Medulla oblongata (tissue), 1 donor: ENCODE measurements around the gene LSG1.
"Not testable (repeated sequence)": the region's sequence is repeated elsewhere in the genome, so short reads cannot be mapped to it uniquely, and the experiment has no call there.

Experiments used
- DNase-seq: peaks from one replicate; pipeline ENCODE4 v3.0.0-alpha.2; 2015; ENCODE audit errors: extremely low spot score

The LSG1 gene

DNA sequence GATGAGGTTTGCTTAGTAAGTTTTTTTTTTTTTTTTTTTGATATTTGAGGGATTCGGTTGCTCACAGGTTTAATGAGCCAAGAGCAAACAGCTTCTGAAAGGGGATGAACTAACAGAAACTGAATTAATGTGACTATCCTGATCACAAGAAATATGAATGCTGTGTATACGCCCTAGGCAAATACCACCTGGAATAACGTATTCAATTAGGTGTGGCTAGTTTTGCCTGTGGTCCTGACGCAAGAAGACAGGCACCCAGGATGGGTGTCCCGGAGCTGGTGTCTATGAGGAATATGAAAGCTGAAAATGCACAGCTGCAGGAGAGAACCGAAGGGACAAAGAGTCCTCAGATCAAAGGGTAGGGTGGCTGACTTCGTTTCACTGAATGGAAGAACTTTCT, 14.6 kb downstream of the LSG1 start:
- no peak for DNase-seq

DNA sequence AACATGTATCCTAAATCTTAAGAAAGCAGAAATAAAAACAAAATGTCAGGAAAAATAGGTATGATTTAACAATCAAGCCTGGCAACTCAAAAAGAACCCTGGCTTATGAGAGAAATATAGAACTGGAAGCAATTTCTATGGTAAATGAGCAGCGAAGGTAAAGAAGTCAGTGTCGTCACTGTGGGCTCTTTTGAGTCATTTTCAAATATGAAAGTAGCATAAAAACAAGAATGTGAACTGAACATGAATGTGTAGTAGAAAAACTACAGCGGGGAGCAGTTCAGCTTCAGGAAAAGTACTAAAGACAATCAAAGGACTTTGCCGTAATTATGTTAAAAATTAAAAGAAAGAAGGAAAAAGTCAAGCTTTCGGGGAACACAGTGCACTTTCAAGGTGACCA, 17.5 kb downstream of the LSG1 start:
- DNase-seq, result no peak

DNA sequence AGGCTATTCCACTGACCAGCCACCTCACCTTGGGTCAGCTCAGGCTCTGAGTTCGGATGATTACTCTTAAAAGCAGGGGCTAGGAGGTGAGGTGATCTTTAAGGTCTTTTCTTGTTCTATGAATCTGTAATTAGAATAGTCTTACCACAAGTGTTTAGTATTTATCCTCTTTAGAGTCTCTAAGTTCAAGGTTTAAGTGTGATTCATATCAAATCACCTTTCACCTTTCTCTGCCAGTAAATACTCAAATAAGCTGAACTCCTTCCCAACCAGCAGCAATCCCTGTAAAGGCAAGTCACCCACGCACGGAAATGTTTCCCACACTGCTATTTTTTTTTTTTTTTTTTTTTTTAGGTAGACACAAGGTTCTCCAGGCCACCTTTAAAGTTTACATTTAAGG, 24.2 kb downstream of the LSG1 start:
- DNase-seq, result no peak

DNA sequence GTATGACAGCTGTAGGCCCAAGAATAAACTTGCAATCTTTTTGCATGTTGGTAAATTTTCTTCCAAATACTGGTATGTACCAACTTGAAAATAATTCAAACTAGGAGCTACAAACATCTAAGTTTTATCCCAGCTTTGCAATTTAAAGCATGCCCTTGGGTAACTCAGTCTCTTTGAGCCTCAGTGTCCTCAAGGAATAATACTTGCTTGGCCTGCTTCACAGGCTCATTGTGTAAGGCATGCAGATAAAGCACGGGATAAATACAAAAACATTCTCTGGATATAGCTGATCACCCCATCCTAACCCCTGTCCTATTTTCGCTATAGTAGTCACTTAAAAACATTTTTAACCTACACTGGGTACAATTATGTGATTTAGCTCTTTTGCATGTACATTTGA, 29.2 kb downstream of the LSG1 start:
- no peak for DNase-seq

DNA sequence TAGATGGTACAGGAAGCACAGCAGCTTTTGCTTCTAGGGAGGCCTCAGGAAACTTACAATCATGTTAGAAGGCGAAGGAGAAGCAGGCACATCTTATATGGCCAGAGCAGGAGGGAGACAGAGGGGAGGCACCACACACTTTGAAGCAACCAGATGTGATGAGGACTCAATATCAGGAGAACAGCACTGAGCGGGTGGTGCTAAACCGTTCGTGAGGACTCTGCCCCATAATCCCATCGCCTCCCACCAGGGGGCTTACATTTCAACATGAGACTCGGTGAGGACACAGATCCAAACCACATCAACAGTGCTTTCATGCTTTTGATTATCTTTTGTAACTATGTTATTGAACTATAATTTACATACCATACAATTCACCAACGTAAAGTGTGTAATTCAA, 31.2 kb downstream of the LSG1 start:
- no peak for DNase-seq

DNA sequence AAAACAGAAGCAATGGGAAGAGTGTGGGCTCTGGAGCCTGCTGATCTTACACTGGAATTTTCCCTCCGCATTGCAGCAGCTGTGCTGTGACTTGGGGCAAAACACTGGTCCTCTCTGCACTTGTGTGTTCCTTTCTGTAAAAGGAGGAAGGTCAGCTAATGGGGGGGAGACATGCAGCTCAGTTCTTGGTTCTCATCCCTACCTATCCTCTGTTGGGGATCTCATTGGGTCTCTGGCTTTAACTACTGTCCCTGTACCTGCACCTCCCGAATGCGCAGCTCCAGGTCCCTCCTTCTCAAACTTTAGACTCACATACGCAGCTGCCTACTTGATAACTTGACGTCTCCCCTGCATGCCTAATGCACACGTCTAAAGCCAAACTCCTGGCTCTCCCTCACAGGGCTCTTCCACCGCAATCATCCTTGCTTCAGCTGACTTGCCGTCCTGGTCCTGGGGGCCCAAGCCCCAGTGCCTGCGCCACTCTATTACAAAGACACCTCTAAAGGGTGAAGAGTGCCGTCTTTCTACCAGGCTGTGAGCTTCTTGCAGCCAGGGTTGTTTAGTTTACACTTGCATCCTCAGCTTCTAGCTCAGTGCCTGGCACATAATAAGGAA, 32.9 kb downstream of the LSG1 start:
- DNase-seq, result no peak

DNA sequence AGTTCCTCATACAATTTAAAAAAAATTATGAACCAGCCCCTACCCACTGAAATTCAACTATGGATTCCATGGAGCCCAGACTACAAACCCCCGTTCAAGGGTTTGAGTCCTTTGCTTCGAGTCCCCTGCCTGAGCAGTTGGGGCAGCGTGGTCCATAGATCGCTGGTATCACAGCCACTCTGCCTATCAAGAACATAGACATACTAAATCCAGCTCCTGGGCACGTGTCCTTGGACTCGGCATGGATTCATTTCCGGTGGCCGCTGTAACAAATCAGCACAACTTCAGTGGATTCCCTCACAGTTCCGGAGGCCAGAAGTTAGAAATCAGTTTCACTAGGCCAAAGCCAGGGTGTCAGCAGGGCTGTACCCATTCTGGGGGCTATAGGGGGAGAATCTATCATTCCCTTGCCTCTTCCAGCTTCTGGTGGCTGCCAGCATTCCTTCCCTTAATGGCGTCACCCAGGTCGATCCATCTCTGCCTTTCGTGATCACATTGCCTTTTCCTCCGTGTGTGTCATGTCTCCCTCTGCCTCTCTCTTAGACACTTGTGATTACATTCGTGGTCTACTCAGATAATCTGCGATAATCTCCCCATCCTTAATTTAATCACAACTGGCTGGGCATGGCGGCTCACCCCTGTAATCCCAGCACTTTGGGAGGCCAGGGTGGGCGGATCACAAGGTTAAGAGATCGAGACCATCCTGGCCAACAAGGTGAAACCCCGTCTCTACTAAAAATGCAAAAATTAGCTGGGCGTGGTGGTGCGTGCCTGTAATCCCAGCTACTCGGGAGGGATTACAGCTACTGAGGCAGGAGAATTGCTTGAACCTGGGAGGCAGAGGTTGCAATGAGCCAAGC, 34.2 kb downstream of the LSG1 start:
- DNase-seq, result no peak

DNA sequence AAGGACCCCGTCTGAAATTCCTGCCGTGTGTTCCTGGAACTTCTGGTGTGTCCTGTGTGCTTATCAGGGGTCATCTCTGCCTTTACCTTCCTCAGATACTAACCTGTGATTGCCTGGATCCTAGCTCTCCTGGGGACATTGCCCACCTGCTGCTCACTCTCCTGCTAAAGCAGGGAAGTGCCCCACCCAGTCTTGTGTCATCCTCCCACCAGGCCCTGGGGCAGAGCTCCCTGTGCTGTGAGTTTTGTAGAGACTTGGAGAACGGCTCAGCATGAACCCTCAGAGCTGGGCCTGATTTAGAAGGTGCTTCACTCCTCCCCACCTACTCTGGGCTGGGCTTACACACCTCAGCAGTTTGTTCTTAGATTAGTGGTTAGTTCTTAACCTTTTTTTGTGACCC, 34.9 kb downstream of the LSG1 start:
- DNase-seq, result no peak

DNA sequence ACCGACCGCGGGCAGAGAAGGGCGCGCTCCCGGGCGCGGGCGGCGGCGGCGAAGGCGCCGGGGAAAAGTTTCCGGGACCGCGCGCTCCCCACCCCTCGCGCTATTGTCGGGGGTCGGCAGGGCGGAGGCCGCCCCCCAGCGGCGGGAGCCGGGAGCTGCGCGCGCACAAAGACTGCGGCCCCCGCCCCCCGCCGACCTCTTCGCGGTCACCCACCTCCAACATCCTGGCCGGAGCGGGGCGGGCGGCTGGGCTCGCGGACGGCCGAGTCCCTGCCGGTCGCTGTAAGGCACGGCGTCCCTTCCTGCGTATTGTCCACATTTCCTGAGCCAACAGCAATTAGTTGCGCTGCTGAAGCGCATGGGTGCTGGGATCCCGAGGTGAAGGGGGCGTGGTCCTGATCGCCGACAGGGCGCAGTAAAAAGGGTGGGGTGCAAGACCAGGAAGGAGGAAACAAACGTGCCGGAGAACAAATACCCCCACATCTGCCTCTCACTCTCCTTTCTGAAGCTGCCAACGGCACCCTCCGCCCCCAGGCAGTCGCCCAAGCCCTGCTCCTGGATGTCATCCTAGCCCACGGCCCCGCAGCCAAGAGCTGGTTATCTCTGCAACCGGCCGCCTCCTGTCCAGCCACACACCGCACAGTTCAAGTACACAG, 38.5 kb downstream of the LSG1 start, which contains the start of gene TMEM44:
TSS of gene TMEM44 (minus strand) at position 71 of the 656 bp plus-strand sequence. CDS start 204 bp downstream, outside the sequence.
- peak; percentile 38 for DNase-seq

DNA sequence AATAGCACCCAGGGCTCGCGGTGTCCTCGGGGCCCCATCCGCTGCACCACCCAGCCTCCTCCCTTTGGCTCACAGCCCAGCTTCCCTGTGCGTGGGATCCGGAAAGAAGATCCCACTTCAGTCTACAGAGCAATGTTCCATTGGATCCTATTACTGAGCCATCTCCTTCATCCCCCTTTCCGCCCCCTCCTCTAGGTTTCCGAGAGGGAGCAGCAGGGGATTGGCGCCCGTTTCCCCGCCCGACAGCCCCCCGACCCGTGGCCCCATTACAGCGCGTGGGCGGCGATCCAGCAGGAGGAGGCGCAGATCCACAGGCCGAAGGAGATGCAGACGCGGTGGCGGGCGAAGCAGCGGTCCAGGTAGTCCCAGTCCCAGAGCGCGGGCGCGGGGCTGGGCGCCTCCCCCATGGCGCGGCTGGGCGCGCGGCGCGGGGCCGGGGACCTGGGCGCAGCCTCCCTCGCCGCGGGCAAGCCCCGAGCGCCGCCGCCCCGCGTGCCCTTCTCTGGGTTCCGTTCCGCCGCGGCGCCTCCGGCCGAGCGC, 39.1 kb downstream of the LSG1 start:
- no peak for DNase-seq

DNA sequence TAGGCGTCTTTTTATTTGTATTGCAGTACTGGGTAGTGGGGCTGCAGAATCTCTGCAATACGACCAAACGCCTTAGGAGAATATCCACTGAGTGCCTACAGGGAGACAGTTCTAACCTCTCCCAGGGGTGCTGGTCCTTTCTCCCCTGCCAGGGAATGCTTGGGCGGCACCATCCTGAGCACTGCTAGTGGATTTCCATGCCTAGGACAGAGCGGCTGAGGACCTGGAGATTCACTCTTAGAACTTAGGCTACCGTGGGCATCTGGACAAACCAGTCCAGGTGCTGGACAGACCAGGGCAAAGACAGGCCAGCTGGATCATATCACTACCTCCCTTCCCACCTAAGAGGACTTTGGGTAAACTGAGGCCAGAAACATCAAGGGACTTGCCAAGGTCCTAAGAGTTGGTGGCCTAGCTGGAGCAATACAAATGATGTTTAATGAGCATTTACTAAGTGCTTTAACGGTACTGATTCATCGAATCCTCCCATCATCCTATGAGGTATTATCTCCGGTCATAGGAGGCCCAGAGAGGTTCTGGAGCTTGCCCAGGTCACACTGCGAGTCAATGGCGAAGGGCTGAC, 39.7 kb downstream of the LSG1 start:
- DNase-seq, result no peak

DNA sequence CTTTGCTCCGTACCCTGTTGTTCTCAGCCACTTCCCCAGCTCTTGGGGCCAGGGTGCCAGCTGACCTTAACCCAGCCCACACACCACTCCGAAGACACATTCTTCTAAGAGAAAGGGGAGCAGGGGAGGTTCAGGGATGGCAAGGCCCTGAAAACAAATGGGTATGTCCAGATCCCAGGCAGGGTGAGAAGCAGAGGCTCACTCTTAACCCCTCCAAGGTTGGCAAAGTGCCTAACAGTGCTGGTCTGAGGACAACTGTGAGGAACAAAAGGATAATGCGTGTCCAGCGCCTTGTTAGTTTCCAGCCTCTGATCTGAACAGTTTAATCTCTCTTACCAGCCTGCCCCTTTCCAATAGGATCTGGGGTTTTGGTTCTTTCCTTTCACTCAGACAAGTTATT, 40.3 kb downstream of the LSG1 start:
- DNase-seq, result no peak

DNA sequence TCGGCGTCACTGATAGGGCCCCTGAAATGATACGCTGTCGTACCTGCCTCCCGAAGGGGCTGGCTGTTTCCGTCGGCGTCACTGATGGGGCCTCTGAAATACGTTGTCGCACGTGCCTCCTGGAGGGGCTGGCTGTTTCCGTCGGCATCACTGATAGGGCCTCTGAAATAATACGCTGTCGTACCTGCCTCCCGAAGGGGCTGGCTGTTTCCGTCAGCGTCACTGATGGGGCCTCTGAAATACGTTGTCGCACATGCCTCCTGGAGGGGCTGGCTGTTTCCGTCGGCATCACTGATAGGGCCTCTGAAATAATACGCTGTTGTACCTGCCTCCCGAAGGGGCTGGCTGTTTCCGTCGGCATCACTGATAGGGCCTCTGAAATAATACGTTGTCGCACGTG, 41.3 kb downstream of the LSG1 start:
- not testable (repeated sequence) for DNase-seq

DNA sequence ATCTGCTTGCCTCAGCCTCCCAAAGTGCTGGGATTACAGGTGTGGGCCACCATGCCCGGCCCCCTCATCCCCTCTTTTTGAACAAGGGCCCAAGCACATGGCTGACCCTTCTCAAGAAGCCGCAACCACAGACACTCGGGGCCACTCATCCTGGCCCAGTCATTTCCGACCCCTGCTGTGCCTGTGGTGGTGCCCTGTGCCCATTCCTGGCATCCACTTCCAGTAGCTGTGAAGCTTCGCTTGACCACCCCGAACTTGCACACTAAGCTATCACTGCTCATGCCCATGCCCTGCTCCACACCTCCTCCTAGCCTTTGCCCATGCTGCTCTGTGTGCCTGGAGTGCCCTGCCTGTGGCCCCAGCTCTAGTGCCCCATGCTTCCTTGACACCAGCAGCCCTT, 47.0 kb downstream of the LSG1 start:
- DNase-seq, result no peak

DNA sequence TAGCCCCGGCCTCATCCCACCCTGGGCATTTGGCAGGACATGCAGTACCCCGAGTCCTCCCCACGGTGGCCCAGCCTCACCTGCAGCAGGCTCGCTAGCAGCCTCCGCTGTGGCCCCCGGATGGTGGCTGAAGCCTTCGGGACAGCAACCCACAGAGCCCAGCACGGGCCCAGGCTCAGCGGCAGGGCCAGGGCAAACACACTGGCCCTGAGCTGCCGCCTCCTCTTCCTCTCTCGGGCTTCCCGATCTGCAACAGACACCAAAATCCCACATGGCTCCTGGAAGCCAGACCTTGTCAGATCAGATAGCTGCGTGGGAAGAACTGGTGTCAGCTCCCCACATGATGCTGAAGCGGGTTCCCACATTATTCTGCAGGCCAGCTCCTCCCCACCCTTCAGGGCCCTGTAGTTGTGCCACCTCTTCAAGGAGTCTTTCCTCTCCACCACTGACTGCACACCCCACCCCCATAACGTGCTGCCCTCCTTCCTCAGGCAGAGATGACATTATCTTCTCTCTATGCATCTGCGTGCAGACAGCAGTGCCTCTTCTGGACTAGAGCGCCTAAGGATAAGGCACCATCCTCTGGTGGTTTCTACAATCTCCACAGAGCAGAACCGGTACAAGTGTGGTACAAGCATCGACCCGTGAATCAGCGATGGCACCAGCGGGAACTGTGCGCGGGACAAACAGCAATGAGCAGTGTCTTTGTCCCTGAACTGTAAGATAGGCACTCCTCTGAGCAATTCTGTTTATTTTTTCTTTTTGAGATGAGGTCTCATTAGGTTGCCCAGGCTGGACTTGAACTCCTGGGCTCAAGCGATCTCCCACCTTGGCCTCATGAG, 48.3 kb downstream of the LSG1 start:
- no peak for DNase-seq

DNA sequence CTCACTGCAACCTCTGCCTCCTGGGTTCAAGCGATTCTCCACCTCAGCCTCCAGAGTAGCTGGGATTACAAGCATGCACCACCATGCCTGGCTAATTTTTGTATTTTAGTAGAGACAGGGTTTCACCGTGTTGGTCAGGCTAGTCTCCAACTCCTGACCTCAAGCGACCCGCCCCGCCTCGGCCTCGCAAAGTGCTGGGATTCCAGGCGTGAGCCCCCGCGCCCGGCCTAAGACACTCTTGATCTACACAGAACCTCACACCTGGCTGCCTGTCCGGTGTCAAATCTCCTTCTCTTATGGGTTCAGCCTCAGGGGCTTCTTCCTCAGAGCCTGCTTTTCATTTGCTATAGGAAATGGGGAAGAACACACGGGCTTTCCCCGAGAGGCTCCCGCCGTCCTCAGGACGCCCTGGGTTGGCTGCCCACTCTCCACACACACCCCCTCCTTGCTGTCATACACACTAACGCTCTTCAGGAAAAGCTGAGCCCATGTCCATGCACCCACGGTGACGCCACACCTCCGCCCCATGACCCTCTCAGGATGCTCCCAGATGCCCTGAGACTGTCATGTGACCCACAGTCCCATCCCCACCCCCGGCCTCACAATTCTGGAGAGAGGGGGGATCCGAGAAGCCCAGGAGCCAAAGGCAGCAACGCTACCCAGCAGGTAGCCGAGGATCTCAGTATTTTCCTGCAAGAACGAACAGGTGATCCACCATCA, 49.2 kb downstream of the LSG1 start:
- no peak for DNase-seq

DNA sequence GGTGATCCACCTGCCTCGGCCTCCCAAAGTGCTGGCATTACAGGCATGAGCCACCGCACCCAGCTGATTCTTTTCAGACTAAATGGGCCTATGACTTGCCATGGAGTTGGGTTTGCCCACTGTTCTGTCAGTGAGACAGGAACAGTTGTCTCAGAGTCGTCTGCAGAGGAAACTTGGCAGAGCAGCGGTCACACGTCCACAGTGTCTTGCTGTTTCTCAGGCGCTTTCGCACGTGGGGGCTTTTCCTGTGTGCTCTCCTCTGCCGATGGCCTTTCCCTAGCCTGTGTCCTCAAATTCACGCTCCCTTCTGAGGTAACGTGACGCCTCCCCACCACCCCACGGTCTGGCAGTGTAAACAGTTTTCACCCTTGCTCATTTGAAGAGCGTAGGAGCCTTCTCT, 50.0 kb downstream of the LSG1 start:
- no peak for DNase-seq

DNA sequence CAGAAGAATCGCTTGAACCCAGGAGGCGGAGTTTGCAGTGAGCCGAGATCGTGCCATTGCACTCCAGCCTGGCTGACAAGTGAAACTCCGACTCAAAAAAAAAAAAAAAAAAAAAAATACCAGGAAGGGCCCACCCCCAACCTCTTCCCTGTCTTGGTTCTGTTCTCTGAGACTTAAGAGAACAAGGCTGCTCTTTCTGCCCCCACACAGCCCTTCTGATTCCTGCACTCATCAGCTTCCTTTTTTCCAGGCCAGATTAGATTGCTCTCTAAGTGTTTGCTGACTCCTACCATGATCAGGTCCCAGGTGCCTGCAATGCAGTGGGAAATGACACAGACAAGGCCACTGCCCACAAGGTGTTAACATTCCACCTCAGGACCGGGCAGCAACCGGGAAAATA, 51.8 kb downstream of the LSG1 start:
- no peak for DNase-seq

DNA sequence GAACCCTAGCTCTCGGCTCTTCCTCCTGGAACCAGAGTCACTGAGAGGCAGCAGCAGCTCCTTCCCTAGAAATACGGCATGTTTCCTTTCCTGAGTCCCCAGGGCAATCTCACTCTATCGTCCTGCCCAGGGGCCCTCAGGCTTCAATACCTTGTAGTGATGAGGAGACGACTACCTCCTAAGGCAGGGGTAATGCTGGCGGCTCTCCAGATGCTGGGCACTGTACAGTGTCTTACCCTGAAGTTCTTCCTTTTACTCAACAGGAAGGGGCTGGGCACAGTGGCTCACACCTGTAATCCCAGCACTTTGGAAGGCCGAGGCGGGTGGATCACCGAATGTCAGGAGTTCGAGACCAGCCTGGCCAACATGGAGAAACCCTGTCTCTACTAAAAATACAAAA, 52.2 kb downstream of the LSG1 start:
- DNase-seq, result no peak

DNA sequence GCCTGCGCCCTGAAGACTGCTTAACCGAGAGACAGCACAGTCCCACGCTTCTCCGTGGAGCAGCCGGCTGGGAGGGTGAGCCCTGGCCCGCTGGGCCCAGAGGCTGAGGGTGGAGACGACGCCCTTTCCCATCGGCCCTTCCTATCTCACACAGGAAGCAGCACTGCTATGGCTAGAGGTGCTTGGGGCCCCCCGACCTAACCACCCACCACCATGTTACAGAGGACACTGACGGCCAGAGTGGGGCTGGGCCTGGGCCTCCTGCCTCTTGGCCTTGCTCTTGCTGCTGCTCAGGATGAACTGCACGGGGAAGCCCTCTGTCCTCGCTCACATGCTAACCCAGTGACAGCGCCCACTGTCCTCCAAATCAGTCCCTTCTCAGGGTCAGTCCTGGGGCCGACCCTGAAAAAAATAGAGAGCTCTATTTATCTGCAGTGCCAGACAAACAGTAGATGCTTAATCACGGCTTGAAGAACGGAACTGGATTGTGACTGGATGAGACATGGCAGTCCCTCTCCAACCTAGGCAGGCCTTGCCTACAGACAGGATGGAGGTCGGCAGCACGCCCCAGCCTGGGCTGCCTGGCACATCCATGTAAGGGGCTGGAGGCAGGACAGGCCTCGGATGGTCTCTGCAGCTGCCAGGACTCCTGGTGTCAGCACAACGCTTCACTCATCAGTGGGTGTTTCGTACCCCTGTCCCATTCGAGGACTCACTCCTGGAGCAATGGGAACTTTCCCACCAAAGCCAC, 53.0 kb downstream of the LSG1 start:
- no peak for DNase-seq
